H1 (cell line): Measurements from ENCODE around the gene RASA1. TPM values are rescaled to one million over a fixed set of nuclear protein-coding genes. Genes with fewer than 3 reads are reported as not detected.
A peak's percentile ranks its signal among the peaks of the same experiment; 100 is the strongest.

ENCODE experiments used
- CTCF ChIA-PET: fragments of 300-600 bp; sonication (Branson Sonifier 250); formaldehyde crosslinking; loops from one replicate; lab custom pipeline; 2021; ENCODE audit not compliant: partially characterized antibody; lab: Charles Lee
- POLR2A ChIA-PET: fragments of 300-600 bp; sonication (Branson Sonifier 250); formaldehyde crosslinking; loops from one replicate; lab custom pipeline; 2021; ENCODE audit warnings: inconsistent platforms; ENCODE audit not compliant: partially characterized antibody; lab: Charles Lee
- DNase-seq, 2 experiments: peaks; one replicate each; pipeline versions ENCODE4 v3.0.0 to v3.0.0-alpha.2; 2010 to 2022; ENCODE audit warnings: low spot score in 2 of 2, low read depth in 1 of 2, mixed read lengths in 1 of 2
- FAIRE-seq: peaks from 2 replicates; lab custom pipeline; 2011; peaks lifted over from hg19 to GRCh38; lab: Jason Lieb, UNC
- H2AFZ ChIP-seq: 2 replicates; pipeline ENCODE4 v1.8.1; 2012; ENCODE audit warnings: low read length, inconsistent platforms
- H2AK5ac ChIP-seq: 2 replicates; pipeline ENCODE4 v1.6.1; 2013; ENCODE audit warnings: low read depth, low read length
- H2BK120ac ChIP-seq: replicated peaks from 2 replicates; pipeline ENCODE3; 2013; ENCODE audit warnings: low read depth, low read length, inconsistent platforms
- H2BK12ac ChIP-seq: 2 replicates; pipeline ENCODE4 v1.6.1; 2013; ENCODE audit warnings: low read depth, low read length
- H2BK15ac ChIP-seq: 2 replicates; pipeline ENCODE4 v1.6.1; 2013; ENCODE audit warnings: low read length
- H2BK20ac ChIP-seq: 2 replicates; pipeline ENCODE4 v1.6.1; 2013; ENCODE audit warnings: low read length
- H2BK5ac ChIP-seq: 2 replicates; pipeline ENCODE4 v1.6.1; 2013; ENCODE audit warnings: low read depth, low read length
- H3K14ac ChIP-seq: 2 replicates; pipeline ENCODE4 v1.6.1; 2013; ENCODE audit warnings: inconsistent platforms; ENCODE audit not compliant: insufficient read length
- H3K18ac ChIP-seq: 2 replicates; pipeline ENCODE4 v1.6.1; 2013; ENCODE audit warnings: low read length; ENCODE audit errors: extremely low read depth
- H3K23ac ChIP-seq: 2 replicates; pipeline ENCODE4 v1.6.1; 2013; ENCODE audit warnings: inconsistent platforms; ENCODE audit not compliant: insufficient read length
- H3K23me2 ChIP-seq: 2 replicates; pipeline ENCODE4 v1.6.1; 2013; ENCODE audit warnings: low read depth, low read length
- H3K27ac ChIP-seq: 2 replicates; pipeline ENCODE4 v1.6.1; 2011; ENCODE audit warnings: low read depth, low read length, inconsistent platforms
- H3K27me3 ChIP-seq, 4 experiments: replicated peaks in 1 of 4; 1 replicate in 1 of 4; 2 replicates in 3 of 4; pipeline versions ENCODE4 v1.6.1 to v1.8.1; 2011 to 2013; ENCODE audit warnings: low read length in 3 of 4, mild to moderate bottlenecking in 3 of 4, inconsistent platforms in 2 of 4, mixed read lengths in 2 of 4, moderate library complexity in 1 of 4; ENCODE audit not compliant: control insufficient read depth in 3 of 4, insufficient read depth in 3 of 4; ENCODE audit errors: extremely low read depth in 1 of 4
- H3K36me3 ChIP-seq, 4 experiments: 2 replicates each; pipeline versions ENCODE4 v1.6.1 to v1.8.1; 2011 to 2013; ENCODE audit warnings: mild to moderate bottlenecking in 4 of 4, low read length in 3 of 4, moderate library complexity in 2 of 4, control low read depth in 1 of 4, inconsistent platforms in 1 of 4; ENCODE audit not compliant: insufficient read depth in 4 of 4, control insufficient read depth in 2 of 4
- H3K4ac ChIP-seq: replicated peaks from 2 replicates; pipeline ENCODE3; 2013; ENCODE audit warnings: low read length, low read depth, mixed read lengths, inconsistent platforms; ENCODE audit not compliant: insufficient read length
- H3K4me1 ChIP-seq, 4 experiments: replicated peaks in 1 of 4; 1 replicate in 1 of 4; 2 replicates in 3 of 4; pipeline versions ENCODE4 v1.6.1 to v1.8.1; 2011 to 2013; ENCODE audit warnings: low read length in 3 of 4, inconsistent platforms in 2 of 4, mixed read lengths in 1 of 4; ENCODE audit not compliant: insufficient read depth in 4 of 4, control insufficient read depth in 3 of 4
- H3K4me2 ChIP-seq, 2 experiments: 2 replicates each; pipeline versions ENCODE4 v1.6.1 to v1.8.1; 2011 to 2013; ENCODE audit warnings: low read depth in 2 of 2, low read length in 2 of 2, control low read depth in 1 of 2, inconsistent platforms in 1 of 2, mild to moderate bottlenecking in 1 of 2; ENCODE audit not compliant: insufficient read depth in 1 of 2
- H3K4me3 ChIP-seq, 4 experiments: fragments of 200-600, 300-600 bp in 1 of 4; sonication (generic), shearing (Covaris generic), sonication (Bioruptor Twin) in 1 of 4; 2 replicates each; pipeline versions ENCODE4 v1.5.1 to v1.8.1; 2011 to 2016; ENCODE audit warnings: low read length in 4 of 4, low read depth in 3 of 4, control low read depth in 2 of 4, inconsistent platforms in 2 of 4, mild to moderate bottlenecking in 2 of 4, mixed read lengths in 1 of 4, moderate library complexity in 1 of 4; ENCODE audit not compliant: insufficient read depth in 2 of 4; ENCODE audit errors: extremely low read depth in 1 of 4
- H3K56ac ChIP-seq: replicated peaks from 2 replicates; pipeline ENCODE3; 2013; ENCODE audit warnings: low read depth, mild to moderate bottlenecking, mixed read lengths, low read length, inconsistent platforms; ENCODE audit not compliant: insufficient read length
- H3K79me1 ChIP-seq: 2 replicates; pipeline ENCODE4 v1.6.1; 2013; ENCODE audit warnings: low read depth, low read length, control low read depth
- H3K79me2 ChIP-seq, 2 experiments: 2 replicates each; pipeline versions ENCODE4 v1.6.1 to v1.8.1; 2012 to 2013; ENCODE audit warnings: low read length in 2 of 2, mild to moderate bottlenecking in 2 of 2, inconsistent platforms in 1 of 2; ENCODE audit not compliant: insufficient read depth in 2 of 2, control insufficient read depth in 1 of 2
- H3K9ac ChIP-seq, 4 experiments: replicated peaks in 1 of 4; 1 replicate in 1 of 4; 2 replicates in 3 of 4; pipeline versions ENCODE4 v1.6.1 to v1.8.1; 2011 to 2013; ENCODE audit warnings: low read depth in 3 of 4, low read length in 3 of 4, control low read depth in 2 of 4, mild to moderate bottlenecking in 2 of 4, moderate library complexity in 2 of 4, inconsistent platforms in 1 of 4; ENCODE audit errors: extremely low read depth in 1 of 4
- H3K9me3 ChIP-seq, 2 experiments: 2 replicates each; pipeline versions ENCODE4 v1.6.1 to v1.8.1; 2012 to 2013; ENCODE audit warnings: mild to moderate bottlenecking in 2 of 2, moderate library complexity in 2 of 2, control low read depth in 1 of 2, inconsistent platforms in 1 of 2, low read depth in 1 of 2, low read length in 1 of 2, mixed read lengths in 1 of 2; ENCODE audit not compliant: insufficient read depth in 2 of 2
- H4K20me1 ChIP-seq, 2 experiments: replicated peaks in 1 of 2; 2 replicates each; pipeline versions ENCODE3 to v1.8.1; 2011 to 2013; ENCODE audit warnings: inconsistent platforms in 2 of 2, low read length in 2 of 2, mild to moderate bottlenecking in 1 of 2; ENCODE audit not compliant: insufficient read depth in 2 of 2, control insufficient read depth in 1 of 2
- H4K5ac ChIP-seq: 2 replicates; pipeline ENCODE4 v1.6.1; 2013; ENCODE audit warnings: low read length, low read depth, mixed read lengths, inconsistent platforms; ENCODE audit not compliant: insufficient read length
- H4K8ac ChIP-seq: 2 replicates; pipeline ENCODE4 v1.8.0; 2013; ENCODE audit warnings: mild to moderate bottlenecking, moderate library complexity, low read length, inconsistent platforms; ENCODE audit not compliant: insufficient read depth; ENCODE audit errors: extremely low read depth
- H4K91ac ChIP-seq: replicated peaks from 2 replicates; pipeline ENCODE3; 2013; ENCODE audit warnings: low read length, mixed read lengths, inconsistent platforms; ENCODE audit not compliant: insufficient read length
- EZH2 ChIP-seq: fragments of 200-600 bp; sonication (generic); IDR thresholded peaks from 2 replicates; pipeline ENCODE4 v1.7.1; 2012; ENCODE audit warnings: low read depth, mild to moderate bottlenecking, moderate library complexity, low read length, inconsistent platforms; ENCODE audit not compliant: severe bottlenecking
- RAD21 ChIP-seq, 2 experiments: IDR thresholded peaks in 1 of 2; conservative IDR thresholded peaks in 1 of 2; 2 replicates each; pipeline ENCODE4 v1.6.1; 2011; ENCODE audit warnings: low read depth in 2 of 2, low read length in 2 of 2, improper control_type of control experiment in 1 of 2, inconsistent platforms in 1 of 2, mild to moderate bottlenecking in 1 of 2, moderate library complexity in 1 of 2
- WGBS, 2 experiments: shearing (Covaris generic) in 1 of 2; methylation state at CpG; one replicate each; pipeline versions ENCODE4 v1.1.6 to v1.1.7; 2013 to 2015; ENCODE audit warnings: low lambda C conversion rate in 2 of 2, mixed read lengths in 2 of 2, inconsistent platforms in 1 of 2, low coverage in 1 of 2, missing lambda C conversion rate in 1 of 2; ENCODE audit not compliant: insufficient replicate concordance in 2 of 2, insufficient coverage in 1 of 2, insufficient read length in 1 of 2; ENCODE audit errors: extremely low coverage in 1 of 2, missing lambda C conversion rate in 1 of 2; 5-methylcytosine and 5-hydroxymethylcytosine counted together
- polyA plus RNA-seq, 7 experiments: library from polyadenylated mRNA; depleted of rRNA in 3 of 7; stranded (reverse) in 5 of 7; unstranded in 2 of 7; fragments of >200 nt in 5 of 7; fragments of 200-250 nt in 2 of 7; gene quantifications; 1 replicate in 5 of 7; 2 replicates in 1 of 7; 4 replicates in 1 of 7; pipeline versions ENCODE4 v1.2.1 to v1.2.3, GENCODE V29; 2011 to 2013; ENCODE audit warnings: missing spikeins in 2 of 7, mixed read lengths in 2 of 7
- total RNA-seq: library from RNA; stranded (reverse); fragmentation: NEBNext Ultra II Directional; extraction: Animal tissue kit (Norgen Biotek cat#: 25700); gene quantifications from 2 replicates; pipeline ENCODE4 v1.2.1, GENCODE V29; 2021
- TF ChIP-seq, protein P1 (sequence below), 3 experiments: IDR thresholded peaks; 1 replicate in 2 of 3; 2 replicates in 1 of 3; pipeline versions ENCODE4 v1.5.1 to v1.6.1; 2011; ENCODE audit warnings: low read length in 3 of 3, mild to moderate bottlenecking in 3 of 3, inconsistent platforms in 2 of 3, low read depth in 1 of 3, moderate library complexity in 1 of 3; ENCODE audit not compliant: insufficient read depth in 1 of 3; ENCODE audit errors: control extremely low read depth in 1 of 3

The RASA1 gene
- total and polyA plus RNA-seq, 2 of the 8 experiments (the other 6 are each of a cell fraction or from before 2014, with no cell fraction given): 15.9 to 33.8 TPM

GRCh38 chr5:87400305-87400899 lies 132.7 kb downstream of the RASA1 start:
- Histone ChIP-seq H3K14ac (no peak overlapping the region), H2BK120ac (no peak overlapping the region), H2BK12ac (no peak overlapping the region), H4K5ac (no peak overlapping the region), H2AFZ (no peak overlapping the region), H3K4me1 (no peaks in the 10 kb centered on the region), H3K4me3 (no peak overlapping the region), H2BK5ac (no peak overlapping the region), H3K9me3 (no peaks in the 10 kb centered on the region), H3K27ac (no peak overlapping the region), H3K23me2 (no peaks in the 10 kb centered on the region), H3K4me2 (no peak overlapping the region), H2AK5ac (no peak overlapping the region), H3K18ac (no peak overlapping the region), H3K4ac (no peak overlapping the region), H3K79me2 (no peaks in the 10 kb centered on the region), H3K56ac (no peak overlapping the region), H3K9ac (no peak overlapping the region), H4K20me1 (no peaks in the 10 kb centered on the region), H3K27me3 (no peaks in the 10 kb centered on the region), H3K79me1 (no peaks in the 10 kb centered on the region), H3K36me3 (peaks cover 11 to 80% (median 44%) of the 10 kb centered on the region in 4 experiments), H3K23ac (no peak overlapping the region), H4K91ac (no peak overlapping the region), H2BK15ac (no peak overlapping the region), H2BK20ac (no peak overlapping the region), H4K8ac (no peak overlapping the region)
- WGBS, 2 experiments: 95% methylated on average over 4 of the region's 4 CpGs; no CpG with 5 or more reads in 1 of the 2 experiments
- CTCF ChIA-PET: interaction anchor here (0.6 to 2.3 kb wide), 14 partner anchors 8 to 394 kb away, joined by 3 to 8 read pairs (median 4); partner anchors contain the start of gene CCNH
- DNase-seq (no peak), FAIRE-seq (no peak)
- TF ChIP-seq, protein P1, sequence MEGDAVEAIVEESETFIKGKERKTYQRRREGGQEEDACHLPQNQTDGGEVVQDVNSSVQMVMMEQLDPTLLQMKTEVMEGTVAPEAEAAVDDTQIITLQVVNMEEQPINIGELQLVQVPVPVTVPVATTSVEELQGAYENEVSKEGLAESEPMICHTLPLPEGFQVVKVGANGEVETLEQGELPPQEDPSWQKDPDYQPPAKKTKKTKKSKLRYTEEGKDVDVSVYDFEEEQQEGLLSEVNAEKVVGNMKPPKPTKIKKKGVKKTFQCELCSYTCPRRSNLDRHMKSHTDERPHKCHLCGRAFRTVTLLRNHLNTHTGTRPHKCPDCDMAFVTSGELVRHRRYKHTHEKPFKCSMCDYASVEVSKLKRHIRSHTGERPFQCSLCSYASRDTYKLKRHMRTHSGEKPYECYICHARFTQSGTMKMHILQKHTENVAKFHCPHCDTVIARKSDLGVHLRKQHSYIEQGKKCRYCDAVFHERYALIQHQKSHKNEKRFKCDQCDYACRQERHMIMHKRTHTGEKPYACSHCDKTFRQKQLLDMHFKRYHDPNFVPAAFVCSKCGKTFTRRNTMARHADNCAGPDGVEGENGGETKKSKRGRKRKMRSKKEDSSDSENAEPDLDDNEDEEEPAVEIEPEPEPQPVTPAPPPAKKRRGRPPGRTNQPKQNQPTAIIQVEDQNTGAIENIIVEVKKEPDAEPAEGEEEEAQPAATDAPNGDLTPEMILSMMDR (IDR thresholded peaks at IDR 0.05; ENCODE audit: control extremely low read depth in 1 of 3, insufficient read depth in 1 of 3, low read depth in 1 of 3, low read length in 3 of 3): peak in 1 of 3 experiments; percentile 45; a peak in 2 of 4 replicates
- TF ChIP-seq EZH2 (no peak), RAD21 (IDR thresholded peaks at IDR 0.05 in 1 of 2, conservative IDR thresholded peaks at IDR 0.05 in 1 of 2; ENCODE audit: low read depth in 2 of 2, low read length in 2 of 2) (peak; percentile 43 to 50)
- POLR2A ChIA-PET: interaction anchor here (0.9 to 1.9 kb wide), 2 partner anchors 12 to 13 kb away, joined by 3 to 5 read pairs; partner anchors contain the start of gene CCNH
